HG03139 (cell line): Measurements from ENCODE around the gene ACAT2.
"Not testable (repeated sequence)": the region's sequence is repeated elsewhere in the genome, so short reads cannot be mapped to it uniquely, and the experiment has no call there.

Experiments used
- ATAC-seq: cut with Tn5 transposase; IDR thresholded peaks from one replicate; pipeline ENCODE4 v1.9.1; 2021; ENCODE audit not compliant: unreplicated experiment

Gene ACAT2

GRCh38 chr6:159762681-159763293 lies 942 bp downstream of the ACAT2 start:
- no peak for ATAC-seq

- ATAC-seq, result no peak
These were observed 5.1 kb downstream of the ACAT2 start for GRCh38 chr6:159766906-159767305.

DNA sequence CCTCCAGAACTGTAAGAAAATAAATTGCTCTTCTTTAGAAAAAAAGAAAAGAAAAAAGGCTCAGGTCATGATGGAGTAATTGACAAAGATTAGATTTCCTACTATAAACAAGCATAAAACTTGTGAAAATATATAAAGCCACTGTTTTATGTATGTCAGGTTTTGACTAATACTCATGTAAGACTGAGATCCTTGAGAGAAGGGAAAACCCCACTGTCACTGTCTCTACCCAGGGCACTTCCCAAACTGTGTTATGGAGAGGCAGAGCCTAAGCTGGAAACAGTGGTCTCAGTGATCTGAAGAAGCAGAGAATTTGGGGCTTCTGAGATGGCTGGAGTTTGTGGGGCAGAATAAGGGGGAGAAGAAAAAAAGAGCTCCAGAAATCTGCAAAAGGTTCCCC lies 7.6 kb downstream of the ACAT2 start:
- no peak for ATAC-seq

GRCh38 chr6:159772196-159772595 lies 10.4 kb downstream of the ACAT2 start:
- no peak for ATAC-seq

DNA sequence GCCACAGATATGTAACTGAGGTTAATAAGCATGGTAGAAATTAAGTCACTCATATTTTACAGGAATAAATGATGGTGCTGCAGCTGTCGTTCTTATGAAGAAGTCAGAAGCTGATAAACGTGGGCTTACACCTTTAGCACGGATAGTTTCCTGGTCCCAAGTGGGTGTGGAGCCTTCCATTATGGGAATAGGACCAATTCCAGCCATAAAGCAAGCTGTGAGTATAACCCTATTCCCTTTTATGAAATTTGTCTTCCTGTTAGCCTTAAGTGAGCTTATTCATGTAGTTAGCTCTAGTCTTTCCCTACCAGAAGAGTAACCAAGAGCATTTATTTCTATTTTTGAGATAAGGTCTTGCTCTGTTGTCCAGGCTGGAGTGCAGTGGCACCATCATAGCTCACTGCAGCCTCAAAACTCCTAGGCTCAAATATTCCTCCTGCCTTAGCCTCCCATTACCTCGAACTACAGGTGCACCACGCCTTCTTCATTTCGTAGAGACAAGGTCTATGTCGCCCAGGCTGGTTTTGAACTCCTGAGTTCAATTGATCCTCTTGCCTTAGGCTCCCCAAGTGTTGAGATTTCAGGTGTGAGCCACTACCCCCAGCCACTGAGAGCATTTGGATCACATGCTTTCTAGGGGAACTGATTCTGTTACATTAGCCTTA lies 15.5 kb downstream of the ACAT2 start:
- no peak for ATAC-seq

DNA sequence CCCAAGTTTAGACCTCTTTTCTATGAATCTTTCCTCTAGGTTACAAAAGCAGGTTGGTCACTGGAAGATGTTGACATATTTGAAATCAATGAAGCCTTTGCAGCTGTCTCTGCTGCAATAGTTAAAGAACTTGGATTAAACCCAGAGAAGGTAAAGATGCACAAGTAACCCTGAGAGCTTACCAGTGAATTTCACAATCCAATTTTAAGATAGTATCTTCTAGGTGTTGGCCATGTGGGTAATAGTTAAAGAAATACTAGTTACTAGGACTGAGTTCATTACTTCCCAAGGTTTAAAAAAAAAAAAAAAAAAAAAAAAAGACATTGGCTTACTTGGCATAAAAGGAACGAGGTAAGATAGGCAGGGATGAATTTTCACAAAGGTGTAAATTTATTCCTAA lies 16.3 kb downstream of the ACAT2 start:
- no peak for ATAC-seq

DNA sequence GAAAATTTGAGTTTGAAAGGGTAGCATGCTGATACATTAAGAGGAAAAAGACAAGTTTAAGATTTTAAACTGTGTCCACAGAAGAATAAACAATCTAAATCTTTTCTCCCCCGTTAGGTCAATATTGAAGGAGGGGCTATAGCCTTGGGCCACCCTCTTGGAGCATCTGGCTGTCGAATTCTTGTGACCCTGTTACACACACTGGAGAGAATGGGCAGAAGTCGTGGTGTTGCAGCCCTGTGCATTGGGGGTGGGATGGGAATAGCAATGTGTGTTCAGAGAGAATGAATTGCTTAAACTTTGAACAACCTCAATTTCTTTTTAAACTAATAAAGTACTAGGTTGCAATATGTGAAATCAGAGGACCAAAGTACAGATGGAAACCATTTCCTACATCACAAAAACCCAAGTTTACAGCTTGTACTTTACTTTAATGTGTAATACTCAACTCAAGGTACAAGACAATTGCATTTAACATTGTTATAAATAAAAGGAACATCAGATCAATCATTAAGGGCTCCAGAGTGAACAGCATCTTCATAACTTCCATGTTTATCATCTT lies 16.8 kb downstream of the ACAT2 start:
- ATAC-seq, result no peak

DNA sequence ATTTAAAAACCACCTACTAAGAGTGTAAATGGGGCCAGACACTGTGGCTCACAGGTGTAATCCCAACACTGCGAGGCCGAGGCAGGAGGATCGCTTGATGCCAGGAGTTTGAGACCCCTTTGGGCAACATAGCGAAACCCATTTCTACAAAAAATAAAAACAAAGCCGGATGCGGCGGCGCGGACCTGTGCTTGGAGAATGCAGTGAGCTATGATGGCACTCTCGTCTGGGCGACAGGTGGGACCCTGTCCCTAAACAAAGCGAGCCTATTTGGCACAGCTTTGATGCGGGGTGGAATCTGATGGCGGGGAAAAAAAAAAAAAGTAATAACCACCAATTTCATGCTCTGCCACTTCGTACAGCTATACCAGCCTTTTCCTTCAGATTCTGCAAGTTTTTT lies 26.4 kb downstream of the ACAT2 start:
- no peak for ATAC-seq

DNA sequence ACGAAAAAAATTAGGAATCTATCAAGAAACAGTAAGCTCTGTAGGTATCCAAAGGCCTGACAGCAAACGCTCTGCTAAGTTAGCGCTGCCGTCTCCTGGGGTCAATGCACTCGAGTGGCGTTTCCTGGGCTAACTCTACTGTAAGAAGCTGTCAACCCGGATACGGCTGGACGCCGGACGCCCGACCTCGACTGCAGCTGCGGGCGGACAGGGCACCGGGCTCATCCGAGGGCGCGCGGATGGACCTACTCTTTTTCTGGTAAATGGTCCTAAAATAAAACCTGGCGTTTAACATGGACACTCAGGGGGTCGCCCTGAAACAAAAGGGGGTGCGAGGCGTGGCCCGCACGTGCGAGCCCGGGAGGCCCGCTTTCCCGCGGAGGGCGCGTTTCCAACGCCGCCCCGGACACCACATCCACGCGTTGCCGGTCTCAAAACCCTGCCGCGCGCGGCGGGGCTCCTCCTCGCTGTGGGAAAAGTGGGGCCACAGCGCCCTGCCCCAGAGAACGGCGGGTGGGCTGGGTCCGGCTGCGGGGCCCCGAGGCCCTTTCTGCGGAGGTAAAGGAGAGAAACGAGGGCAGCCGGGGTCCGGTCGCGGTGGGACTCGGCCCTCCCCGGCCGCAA lies 27.0 kb downstream of the ACAT2 start:
- no peak for ATAC-seq

- ATAC-seq, result peak; percentile 64
These were observed 27.7 kb downstream of the ACAT2 start, which contains the start of gene TCP1 for GRCh38 chr6:159789377-159790148. Gene TCP1, minus strand, starts transcription at chr6:159789602. Its CDS starts 134 bp downstream, at chr6:159789468.

- ATAC-seq, result peak; percentile 78
These were observed 28.5 kb downstream of the ACAT2 start, which contains the start of gene MRPL18 for GRCh38 chr6:159790149-159790955. Gene MRPL18, plus strand, starts transcription at chr6:159790467. Its CDS starts 121 bp downstream, at chr6:159790588.

DNA sequence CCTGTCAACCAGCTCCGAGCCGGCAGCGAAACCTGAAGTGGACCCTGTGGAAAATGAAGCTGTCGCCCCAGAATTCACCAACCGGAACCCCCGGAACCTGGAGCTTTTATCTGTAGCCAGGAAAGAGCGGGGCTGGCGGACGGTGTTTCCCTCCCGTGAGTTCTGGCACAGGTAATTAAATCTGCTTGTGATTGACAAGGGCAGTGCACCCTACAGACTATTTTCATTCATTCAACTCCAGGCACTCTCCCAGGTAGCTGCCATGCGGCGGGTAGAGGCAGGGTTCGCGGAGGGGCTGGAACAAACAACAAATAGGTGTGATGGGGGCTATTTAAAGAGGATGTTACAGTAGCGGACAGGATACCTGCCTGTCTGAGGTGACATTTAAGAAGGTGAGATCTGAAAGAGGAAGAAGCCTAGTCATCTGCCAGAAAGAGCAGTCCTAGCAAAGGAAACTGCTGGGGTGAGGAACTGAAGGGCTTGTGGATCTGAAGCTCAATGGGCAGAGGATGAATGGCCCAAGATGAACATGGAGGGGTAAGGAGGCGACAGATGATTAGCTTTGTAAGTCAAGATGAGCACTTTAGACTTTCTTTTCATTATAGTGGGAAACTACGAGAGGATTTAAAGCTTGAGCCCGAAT lies 29.2 kb downstream of the ACAT2 start:
- no peak for ATAC-seq

DNA sequence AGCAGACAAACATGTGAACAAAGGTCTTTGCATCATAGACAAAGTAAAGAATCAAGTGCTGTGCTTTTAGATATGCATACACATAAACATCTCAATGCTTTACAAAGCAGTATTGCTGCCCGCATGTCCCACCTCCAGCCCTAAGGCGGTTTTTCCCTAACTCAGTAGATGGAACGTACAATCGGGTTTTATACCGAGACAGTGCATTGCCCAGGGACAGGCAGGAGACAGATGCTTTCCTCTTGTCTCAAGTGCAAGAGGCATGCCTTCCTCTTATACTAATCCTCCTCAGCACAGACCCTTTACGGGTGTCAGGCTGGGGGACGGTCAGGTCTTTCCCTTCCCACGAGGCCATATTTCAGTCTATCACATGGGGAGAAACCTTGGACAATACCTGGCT lies 33.1 kb downstream of the ACAT2 start:
- ATAC-seq, result not testable (repeated sequence)

- ATAC-seq, result no peak
These were observed 35.7 kb downstream of the ACAT2 start for GRCh38 chr6:159797554-159797953.

GRCh38 chr6:159800141-159800865 lies 38.5 kb downstream of the ACAT2 start, which contains the start of gene PNLDC1:
Gene PNLDC1, plus strand, starts transcription at chr6:159800276. Its CDS starts 32 bp downstream, at chr6:159800308.
- no peak for ATAC-seq

- no peak for ATAC-seq
These were observed 40.1 kb downstream of the ACAT2 start for GRCh38 chr6:159801935-159802334.

- ATAC-seq, result no peak
These were observed 42.7 kb downstream of the ACAT2 start for GRCh38 chr6:159804504-159804903.

DNA sequence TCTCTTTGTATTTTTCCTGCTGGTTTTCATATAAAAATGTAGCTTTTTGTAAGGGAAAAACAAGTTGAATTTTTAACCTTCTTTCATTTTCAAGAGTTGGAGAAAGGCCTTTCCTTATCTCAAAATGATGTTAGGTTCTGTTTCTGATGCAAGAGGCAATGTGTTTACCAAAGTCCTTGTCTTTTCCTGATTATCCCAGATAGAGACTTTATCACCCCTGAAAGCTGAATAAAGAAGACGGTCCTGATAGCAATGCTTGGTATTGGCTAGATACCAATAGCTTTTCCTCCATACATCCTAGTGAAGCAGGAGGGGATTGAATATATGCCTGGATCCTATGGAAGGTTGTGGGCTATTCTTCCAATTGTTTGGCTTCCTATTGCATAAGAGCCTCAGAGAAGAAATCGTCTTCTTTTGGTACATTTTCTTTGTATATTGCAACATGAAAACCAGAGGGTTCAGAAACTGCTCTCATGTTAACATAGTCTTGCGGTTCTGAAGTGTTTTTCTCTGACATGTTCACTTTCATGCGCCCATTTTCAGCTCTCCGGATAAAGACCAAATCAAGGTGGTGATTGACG lies 43.7 kb downstream of the ACAT2 start:
- no peak for ATAC-seq

GRCh38 chr6:159806021-159806458 lies 44.2 kb downstream of the ACAT2 start:
- no peak for ATAC-seq
